HTERT RPE-1 (cell line): Measurements from ENCODE around the gene TTLL12.

Source experiments
- in situ Hi-C: fragments of 300-500 bp; cut with MboI; formaldehyde crosslinking; loops from 4 replicates; pipeline ENCODE4 v1.14.3; 2020; ENCODE audit warnings: low sequenced_read_pairs

Gene TTLL12

DNA sequence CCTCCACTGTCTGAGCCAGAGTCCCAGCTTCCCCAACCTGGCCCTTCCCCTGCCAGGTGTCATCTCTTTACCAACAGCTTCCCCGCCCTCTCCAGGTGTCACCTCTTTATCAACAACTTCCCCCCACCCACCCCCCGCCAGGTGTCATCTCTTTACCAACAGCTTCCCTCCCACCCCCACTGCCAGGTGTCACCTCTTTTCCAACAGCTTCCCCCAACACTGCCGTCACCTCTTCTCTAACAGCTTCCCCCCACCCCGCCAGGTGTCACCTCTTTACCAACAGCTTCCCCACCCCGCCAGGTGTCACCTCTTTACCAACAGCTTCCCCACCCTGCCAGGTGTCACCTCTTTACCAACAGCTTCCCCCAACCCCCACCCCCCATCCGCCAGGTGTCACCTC, 29.8 kb upstream of the TTLL12 start:
- in situ Hi-C loops: no loop called here

DNA sequence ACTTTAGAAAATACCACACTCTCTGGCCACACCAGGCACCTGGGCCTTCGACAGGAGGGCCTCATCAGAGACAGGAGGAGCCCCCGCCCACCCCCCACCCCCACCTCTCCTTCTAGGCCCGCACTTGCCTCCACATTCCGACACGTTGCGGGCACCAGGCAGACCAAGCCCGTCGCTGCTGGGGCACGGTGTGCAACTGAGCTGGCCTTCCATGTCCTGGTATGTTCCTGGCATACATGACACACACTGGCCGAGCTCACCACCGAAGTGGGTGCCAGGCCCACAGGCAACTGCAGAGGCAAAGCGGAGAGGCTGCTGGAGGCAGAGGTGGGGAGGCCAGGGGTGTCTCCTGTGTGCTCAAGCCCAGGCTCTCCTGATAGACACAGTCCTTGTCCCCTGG, 27.0 kb upstream of the TTLL12 start:
- in situ Hi-C loops: no loop called here

DNA sequence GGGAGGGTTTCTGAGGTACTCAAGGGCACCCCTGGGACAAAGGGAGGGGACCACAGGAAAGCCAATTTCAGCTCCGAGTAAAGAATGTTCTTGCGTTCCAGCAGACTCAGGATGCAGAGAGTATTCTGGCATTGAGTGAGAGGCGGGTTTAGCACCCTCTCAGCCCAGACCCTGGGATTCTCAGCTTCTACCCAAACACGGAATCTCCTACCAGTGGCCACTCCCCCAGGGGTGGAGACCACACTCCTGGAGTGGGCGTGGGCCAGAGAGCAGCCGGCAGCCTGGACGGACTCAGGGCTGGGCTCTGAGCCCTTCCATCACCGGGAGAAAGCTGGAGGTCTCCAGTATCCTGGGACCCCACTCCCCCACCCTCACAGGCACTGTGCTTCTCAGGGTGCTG, 26.1 kb upstream of the TTLL12 start:
- in situ Hi-C loops: no loop called here

DNA sequence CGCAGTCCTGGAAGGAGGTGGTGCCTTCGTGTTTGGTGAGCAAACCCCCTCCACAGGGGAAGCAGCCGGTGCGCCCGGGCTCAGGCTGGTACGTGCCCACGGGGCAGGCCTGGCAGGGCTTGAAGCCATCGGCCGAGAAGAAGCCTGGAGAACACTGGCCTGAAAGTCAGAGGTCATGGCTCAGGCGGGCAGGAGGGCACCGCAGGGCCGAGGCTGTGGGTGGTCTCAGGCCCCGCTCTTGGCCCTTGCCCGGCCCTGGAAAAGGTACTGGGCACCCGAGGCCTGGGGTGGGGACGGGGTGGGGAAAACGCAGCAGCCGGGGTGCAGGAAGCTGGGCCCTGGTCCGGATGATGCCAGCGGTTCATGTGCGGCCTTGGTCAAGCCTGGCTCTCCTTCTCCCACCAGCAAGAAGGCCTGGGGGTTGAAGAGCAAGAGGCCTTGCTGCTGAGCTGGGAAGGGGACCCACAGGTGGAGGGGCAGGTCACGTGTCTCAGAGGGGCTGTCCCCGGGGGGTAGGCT, 25.6 kb upstream of the TTLL12 start:
- in situ Hi-C loops: no loop called here

DNA sequence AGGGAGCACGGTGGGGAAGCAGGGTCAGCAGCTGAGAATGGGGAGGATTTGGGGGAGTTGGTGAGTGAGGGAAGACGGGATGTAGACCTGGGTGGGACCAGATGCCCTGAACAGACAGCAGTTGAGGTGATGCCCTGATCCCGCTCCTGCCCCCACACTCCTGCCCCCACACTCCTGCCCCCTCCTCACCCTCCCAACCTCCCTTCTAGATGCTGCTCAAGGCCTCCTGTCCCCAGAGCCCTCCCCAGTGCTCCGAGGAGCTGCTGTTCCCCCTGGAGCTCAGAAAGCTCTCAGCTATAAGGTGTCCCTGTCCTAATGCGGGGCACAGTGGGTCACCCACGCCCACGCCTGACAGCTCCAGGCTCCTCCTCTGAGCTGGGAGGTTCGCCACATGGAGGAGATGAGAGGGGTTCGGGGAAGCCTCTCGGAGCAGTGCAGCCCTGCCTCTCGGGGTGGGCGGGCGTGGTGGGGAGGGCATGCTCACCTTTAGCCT, 25.1 kb upstream of the TTLL12 start:
- in situ Hi-C loops: no loop called here

DNA sequence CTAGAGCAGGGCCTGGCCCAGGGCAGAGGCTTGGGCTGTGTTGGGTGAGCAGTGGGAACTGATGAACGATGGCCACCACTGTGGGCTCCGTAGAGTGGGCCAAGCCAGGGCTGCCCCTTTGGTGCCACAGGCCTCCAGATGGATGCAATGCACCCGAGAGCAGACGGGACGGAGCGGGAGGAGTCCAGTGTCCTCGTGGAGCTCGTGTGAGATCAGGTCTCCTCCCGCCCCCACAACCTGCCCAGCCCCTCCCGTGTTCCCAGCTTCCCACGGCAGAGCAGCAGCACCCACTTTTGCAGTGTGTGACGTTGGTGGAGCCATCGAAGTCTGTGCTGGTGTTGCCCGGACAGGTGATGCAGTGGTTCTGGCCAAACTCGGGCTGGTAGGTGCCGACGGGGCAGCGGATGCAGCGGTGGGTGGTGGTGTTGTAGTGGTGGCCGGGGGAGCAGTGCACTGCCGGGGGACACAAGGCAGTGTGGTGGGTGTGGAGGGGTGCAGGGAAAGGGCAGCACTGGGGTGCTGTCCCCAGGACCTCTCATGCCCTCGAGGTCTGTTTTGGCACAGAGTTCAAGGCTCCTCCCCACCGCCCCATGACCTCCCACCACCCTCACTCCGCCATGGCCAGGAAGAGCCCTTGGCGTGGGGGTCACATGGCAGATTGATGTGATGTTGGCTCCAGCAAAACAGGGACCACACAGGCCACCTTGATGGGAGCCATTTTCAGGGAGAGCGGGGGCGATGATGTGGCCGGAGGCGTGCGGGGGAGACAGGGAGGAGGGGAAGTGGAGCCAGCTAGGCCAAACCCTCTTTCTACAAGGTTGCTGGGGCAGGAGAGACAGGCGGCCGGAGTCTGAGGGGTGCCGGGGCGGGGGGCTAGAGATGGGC, 23.9 kb upstream of the TTLL12 start:
- in situ Hi-C loops: no loop called here

DNA sequence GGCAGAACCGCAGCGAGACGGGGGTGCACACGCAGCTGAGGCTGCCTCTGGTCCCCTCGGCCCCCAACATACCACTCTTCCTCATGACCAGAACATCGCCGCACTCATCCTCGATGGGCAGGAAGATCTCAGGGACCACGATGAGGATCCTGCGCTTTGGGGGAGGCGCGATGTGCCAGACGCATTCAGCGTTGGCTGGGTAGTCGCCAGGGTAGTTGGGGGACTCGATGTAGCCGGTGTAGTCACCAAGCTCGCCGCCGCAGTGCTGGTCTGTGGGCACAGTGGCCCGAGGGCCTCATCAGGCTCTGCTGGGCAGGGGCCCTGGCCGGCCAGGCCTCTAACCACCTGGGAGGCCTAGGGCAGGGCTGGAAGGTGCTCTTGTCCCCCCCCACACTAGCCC, 23.0 kb upstream of the TTLL12 start:
- in situ Hi-C loops: no loop called here

DNA sequence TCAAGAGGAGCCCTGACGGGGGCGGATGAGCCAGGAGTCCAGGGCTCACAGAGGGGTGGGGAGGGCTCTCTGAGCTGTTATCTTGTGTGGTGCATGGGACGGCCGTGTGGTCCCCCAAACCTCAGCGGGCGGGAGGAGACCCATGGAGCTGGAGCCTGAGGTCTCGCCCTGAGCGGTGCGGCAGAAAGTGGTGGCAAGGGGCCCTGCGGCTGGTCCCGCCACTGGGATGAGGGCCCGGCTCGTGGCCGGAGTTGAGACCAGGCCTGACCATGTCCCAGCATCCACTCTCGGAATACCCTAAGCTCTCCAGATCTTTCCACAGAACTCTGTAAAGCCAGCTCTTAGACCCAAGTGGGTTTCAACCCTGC, 22.6 kb upstream of the TTLL12 start:
- in situ Hi-C loops: no loop called here

DNA sequence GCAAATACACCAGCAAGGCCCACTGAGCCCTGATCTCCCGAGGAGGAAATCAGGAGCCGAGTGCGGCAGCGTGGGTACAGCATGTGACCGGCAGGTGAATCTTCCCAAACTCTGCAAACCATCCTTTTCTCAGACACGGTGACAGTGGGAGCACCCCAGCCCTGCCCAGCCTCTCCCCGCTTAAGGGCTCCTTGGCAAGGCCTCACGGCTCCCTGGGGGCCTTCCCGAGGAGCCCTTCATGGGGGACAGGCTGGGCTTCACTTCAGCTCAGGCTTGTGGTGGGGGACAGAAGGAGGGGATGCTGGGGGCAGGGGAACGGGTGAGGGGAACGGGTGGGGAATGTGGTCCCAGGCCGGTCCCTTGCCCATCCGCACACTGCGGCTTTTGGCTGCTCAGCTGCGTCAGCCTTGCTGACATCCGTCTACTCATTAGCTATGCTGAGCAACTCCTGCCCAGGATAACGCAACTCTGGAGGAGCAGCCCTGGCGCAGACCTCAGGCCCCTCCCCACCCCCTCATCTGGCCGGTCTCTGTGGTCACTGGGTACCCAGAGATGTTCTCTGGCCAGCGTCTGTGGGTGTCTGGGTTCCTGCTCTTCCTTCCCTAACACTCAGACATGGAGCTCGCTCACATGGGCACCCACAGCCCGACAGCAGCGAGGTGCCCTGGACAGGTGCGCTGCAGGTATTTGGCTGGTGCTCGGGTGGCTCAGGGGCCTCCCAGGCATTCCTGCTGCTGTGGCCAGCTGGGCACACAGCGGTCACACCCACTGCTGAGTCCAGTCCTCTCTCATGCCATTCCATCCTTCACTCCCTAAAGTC, 22.0 kb upstream of the TTLL12 start:
- in situ Hi-C loops: no loop called here

DNA sequence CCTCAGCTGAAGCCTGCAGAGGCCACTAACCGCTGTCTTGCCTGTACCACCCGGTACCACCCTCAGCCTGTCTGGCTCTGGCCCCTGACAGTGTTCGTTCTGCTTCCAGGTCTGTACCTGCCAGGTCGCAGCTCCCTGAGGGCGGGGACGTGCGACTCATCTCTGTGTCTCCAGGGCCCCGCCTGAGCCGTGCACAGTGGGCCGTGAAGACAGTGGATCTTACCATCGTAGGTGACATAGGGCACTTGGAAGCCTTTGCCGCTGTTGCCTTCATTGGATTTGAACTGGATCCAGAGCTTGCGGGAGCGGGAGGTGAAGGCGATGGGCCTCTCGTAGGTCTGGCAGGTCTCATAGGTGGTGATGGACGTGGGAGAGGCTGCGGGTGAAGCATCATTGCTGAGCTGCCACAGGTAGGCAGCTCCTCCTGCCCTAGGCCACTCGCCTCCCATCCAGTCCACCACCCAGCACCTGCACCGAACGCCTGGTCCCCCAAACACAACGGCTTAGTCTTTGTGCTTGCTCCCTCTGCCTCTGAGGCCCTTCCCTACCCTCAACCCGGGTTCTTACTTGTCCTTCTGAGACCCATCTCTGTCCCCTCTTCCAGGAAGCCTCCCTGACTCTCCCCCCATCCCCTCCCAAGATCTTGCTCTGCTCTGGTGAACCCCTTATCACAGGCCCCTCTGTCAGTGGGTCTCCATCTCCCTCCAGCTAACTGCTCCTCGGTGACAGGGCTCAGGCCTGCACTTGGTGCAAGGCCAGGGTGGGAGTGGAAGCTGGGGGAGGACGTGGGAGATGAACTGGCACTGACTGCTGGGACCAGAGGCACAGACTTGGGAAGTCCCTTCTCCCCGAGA, 21.1 kb upstream of the TTLL12 start:
- in situ Hi-C loops: no loop called here

DNA sequence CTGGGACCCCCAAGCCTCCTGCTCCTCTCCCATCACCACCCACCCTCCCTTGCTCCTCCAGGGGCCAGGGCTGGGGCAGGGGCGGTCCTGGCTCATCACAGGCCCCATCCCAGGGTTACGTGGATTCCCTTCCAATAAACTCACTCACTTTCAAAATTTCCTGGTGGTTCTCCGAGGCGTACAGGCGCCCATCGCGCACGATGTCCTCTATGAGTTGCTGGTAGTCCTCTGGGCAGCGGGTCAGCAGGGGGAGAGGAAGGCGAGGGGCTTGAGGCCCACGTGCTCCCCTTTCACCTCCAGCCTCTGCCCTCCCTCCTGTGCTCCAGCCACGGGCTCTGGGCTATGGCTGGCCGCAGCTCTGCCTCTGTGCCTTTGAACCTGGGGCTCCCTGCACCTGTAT, 20.5 kb upstream of the TTLL12 start:
- in situ Hi-C loops: no loop called here

DNA sequence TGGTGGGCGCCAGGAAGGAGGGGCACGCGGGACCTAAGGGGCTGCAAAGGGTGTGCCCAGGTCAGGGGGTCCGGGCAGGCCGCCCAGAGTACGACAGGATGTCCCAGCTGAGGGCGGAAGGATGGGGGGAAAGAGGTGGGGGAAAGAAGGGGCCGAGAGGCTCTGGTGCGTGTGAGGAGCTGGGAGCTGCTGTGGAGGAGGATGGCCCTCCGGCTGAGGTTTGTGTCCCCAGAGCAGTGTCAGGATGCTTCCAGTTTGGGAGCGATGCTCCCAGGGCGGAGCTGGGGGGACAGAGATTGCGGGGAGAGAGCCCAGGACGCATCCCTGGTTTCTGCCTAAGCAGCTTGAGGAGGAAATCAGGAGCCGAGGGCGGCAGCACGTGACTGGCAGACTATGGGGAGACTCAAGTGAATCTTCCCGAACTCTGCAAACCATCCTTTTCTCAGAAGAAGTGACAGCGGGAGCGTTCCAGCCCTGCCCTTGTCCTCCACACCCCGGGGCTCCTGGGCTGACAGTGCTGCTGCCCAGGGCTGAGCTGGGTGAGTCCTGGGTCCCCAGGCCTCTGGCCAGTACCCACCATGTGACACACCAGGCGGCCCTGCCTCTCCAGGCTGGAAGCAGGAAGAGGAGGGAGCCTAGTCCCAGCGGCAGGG, 19.7 kb upstream of the TTLL12 start:
- in situ Hi-C loops: no loop called here

DNA sequence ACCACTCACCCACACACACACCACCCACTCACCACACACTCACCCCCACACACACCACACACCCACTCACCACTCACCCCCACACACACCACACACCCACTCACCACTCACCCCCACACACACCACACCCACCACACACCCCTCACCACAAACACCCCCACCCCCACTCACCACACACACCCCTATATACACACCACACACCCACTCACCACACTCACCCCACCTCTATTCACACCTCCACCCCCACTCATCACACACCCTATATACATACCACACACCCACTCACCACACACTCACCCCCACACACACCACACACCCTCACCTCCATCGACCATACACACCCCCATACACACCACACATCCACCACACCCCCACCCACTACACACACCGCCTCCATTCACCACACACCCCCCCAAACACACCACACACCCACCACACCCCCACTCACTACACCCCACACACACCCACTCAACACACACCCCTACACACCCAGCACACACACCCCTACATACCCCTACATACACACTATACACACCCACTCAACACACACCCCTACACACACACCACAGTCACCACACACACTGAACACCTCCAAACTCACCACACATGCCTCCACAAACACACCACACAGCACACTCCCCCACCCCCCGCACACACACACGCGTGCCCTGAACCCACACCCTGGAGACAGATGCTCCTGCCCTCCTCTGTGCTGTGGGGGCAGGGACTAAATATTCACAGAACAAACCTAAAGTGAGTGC, 19.0 kb upstream of the TTLL12 start:
- in situ Hi-C loops: no loop called here

DNA sequence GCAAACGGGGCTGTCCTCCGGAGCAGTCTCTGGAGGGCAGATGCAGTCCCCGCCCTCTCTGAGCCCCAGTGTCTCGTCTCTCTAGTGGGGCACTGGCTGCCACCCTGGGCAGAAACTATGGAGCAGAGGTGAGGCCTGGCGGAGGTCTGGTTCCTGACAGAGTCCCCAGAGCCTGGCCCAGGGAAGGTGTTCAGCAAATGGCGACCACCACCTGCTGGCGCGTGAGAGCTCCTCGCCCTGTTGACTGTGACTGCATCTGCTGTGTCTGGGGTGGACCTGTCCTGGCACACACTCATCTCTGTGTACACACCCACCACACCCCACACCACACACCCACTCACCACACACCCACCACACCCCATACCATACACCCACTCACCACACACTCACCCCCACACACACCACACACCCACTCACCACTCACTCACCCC, 18.3 kb upstream of the TTLL12 start:
- in situ Hi-C loops: no loop called here

DNA sequence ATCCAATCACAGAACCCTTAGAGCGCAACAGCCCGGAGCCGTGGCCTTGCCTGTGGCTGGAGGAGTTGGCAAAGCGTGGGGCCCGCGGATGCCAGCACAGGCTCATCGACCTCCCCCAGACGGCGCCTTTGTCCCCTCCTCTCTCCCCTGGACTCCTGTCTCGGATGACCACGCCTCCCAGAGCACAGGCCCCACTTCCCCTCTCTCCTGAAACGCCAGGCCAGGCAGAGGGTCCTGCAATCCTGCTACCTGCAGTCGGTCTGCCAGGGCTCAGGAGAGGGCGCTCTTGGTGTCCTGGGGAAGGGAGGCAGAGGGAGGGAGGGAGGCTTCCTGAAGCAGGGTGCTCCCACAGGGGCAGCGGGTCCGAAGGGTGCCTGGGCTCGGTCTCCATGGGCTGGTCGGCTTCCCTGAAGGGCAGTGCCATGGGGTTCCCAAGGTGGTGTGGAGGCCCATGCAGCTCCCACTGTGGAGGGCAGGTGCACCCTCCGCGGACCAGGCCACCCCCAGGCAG, 16.6 kb upstream of the TTLL12 start:
- in situ Hi-C loops: no loop called here

DNA sequence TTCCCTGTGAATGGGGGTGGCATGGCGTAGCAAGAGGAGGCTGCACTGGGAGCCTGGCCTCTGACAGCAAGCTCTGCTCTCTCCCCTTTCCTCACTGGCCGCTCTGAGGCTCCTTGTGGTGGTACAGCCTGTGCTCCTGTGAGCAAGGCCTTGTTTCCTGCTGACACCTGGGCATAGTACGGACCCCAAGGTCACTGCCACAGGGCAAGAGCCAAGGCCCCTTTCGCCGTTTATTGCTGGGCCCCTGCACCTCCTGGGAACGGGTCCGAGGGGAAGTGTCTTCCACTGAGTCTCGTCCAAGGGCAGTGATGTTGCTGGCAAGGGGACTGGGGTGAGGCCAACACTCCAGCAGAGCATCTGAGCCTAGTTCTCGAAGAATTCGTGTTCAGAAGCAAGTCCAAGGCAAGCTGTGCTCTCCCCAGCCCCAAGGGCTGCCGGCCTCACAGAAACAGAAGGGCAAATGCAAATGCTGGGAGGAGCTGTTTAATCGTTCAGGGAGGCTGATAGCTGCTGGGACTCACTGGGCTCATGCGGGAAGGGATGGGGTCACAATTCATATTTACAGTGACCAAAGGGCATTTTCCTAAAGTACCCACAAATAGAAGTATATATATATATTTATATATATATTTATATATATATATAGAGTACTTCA, 15.9 kb upstream of the TTLL12 start:
- in situ Hi-C loops: no loop called here

DNA sequence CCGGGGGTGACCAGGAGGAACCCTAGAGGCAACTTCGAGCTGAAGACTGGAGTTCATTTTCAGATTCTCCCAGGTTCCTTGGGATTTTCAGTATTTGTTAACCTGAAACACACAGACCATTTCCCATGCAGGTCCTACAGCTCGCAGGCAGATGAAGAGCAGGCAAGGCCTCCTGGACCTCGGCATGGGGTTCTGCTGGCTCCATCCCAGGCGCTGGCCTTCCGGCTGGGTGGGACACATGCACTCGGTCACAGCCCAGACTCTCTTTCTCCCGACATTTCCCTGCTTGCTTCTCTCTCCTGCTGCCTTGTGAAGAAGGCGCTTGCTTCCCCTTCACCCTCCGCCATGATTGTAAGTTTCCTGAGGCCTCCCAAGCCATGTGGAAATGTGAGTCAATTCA, 15.4 kb upstream of the TTLL12 start:
- in situ Hi-C loops: no loop called here

DNA sequence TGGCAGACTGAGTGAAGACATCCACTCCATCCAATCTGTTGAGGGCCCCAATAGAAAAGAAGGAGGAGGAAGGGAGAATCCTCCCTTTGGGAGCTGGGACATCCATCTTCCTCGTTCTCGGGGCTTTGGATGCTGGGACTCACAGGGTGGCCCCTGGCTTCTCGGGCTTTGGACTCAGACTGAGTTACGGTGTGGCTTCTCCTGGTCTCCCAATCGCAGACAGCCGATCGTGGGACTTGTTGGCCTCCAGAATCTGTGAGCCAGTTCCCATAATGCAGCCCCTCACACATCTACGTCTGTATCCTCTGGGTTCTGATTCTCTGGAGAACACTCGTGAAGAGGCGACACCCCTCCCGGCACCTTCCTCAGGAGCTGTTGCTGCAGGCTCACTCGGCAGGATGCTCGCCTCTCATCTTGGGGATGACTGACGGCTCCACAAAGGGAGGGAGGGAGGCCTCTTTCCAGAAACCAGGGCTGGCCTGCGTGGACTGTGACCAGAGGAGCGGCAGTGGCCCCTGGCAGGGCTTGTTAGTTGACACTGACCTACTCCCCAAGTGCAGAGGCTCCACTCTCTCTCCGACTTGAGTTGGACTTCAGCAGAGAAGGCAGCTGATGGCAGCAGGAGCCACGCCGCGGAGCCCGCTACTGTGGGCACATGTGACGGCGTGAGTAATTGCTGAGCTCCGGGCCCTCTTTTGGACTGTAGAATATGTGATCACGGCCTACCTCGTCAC, 14.7 kb upstream of the TTLL12 start:
- in situ Hi-C loops: no loop called here
